Activated CD4-positive, CD25-positive, alpha-beta regulatory T cell treated with anti-CD3 and anti-CD28 coated beads, Interleukin-2, amount 50 U/mL, for 24 hours (primary cell): ENCODE data around the gene GFM1.
"Not testable (repeated sequence)": the region's sequence is repeated elsewhere in the genome, so short reads cannot be mapped to it uniquely, and the experiment has no call there.

Source experiments
- ATAC-seq, 2 donors: fragments of 150-1000 bp; cut with Tn5 transposase; one replicate each; pipeline ENCODE4 v1.10.0; 2021; ENCODE audit warnings: mild to moderate bottlenecking in 1 of 2, moderate library complexity in 1 of 2

GFM1 gene

DNA sequence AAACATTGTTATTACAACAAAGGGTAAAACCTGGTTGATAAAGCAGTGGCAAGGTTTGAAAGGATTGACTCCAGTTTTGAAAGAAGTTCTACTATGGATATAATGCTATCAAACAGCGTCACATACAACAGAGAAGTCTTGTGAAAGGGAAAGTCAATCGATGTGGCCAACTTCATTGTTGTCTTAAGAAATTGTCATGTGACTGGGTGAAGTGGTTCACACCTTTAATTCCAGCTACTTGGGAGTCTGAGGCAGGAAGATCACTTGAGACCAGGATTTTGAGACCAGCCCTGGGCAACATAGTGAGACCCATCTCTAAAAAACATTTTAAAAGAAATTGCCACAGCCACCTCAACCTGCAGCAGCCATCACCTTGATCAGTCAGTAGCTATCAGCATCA lies 34.4 kb downstream of the GFM1 start:
- no peak for ATAC-seq

DNA sequence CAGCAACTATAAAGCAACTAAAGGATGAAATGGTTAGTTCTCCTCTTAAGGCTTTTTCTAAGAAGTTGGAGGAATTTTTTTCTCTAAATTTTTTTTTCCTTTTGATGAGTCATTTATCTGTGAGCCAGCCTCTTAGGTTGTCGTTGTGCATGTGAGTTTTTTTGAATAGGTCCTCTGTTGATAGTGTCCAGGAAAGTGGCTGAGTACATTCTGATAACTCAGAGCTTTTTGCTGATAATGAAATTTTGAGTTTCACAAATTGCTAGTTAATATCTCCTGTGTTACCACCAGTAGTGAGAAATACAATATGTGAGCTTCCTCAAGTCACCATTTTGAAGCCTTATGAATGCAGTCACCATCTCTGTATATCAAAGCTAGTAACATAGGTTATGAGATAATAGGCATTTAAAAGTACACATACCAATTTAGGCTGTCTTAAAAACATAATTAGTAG lies 35.2 kb downstream of the GFM1 start:
- no peak for ATAC-seq

DNA sequence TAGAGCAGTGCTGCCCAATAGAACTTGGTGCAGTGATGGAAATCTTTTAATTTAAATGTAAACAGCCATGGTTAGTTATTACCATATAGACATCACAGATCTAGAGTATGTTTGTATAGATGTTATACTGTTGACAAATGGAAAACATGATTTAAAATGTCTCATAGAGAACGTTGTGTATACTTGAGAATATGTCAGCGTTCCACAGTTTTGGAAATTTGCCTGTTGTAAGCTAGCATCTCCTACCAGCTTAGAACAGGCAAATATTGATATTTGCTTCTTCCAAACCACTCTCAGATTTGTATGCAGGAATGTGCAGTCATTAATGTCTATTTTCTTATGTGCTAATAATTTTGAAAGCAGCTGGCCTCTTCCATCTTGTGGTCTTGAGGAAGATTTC lies 36.5 kb downstream of the GFM1 start:
- no peak for ATAC-seq

DNA sequence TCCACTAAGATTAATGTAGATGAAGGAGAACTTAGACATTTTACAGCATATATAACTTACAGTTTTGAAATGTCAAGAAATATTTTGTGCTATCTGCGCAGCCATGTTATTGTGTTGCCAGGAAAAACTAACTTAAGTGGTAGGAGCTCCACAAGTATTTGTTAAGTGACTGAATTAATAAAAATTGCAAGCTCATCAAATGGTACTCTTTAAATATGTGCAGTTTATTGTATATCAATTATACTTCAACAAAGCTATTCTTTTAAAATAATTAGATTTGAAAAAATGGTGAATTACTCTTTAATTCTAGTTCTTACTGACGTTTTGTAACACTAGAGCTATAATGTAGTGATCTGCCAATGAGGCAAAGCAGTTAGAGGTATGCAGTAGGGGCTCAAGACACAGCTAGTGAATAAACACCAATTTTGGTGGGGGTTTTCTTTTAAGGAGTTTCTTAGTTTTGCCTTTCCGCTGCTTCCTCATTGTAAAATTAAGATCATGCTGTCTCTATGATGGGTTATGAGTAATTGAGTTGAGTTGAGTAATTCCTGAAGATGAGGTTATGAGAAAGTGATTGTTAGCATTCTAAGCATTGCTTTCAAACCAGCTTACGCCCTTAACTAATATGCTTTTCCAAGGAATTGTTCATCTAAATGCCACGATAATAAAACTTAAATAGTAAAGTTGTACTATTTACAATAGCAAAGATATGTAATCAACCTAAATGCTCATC lies 39.1 kb downstream of the GFM1 start:
- ATAC-seq: peak in 1 of 2 donors; percentile 20

DNA sequence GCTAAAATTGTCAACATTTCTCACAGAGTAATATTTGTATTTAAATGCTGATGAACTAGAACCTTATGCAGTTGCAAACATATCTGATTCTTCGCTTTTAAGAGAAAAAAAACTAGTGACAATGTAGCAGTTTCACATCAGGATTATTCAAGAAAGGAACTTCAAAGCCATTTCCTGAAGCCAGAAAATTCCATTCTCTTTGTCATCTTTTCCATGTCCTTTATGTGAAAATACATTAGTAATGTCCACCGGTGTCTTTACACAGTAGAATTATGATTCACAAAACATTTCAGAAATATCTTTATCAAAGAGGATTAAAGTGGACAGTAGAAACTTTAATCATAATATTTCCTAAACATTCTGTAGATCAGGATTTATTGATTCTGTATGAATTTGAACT lies 40.8 kb downstream of the GFM1 start:
- ATAC-seq: no peak

DNA sequence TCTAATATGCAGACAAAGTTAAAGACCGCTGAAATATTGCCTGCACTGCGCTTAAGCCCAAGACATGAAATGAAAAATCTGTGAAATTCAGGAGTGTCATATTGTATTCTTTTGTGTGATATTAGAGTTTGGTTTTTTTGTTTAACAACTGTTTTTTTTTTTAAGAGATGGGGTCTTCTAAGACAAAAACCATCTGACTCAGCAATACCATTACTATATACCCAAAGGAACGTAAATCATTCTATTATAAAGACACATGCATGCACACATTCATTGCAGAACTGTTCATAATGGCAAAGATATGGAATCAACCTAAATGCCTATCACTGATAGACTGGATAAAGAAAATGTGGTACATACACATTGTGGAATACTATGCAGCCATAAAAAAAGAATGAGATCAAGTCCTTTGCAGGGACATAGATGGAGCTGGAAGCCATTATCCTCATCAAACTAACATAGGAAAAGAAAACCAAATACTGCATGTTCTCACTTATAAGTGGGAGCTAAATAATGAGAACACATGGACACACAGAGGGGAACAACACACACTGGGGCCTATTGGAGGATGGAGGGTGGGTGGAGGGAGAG lies 49.6 kb downstream of the GFM1 start:
- ATAC-seq: not testable (repeated sequence)

DNA sequence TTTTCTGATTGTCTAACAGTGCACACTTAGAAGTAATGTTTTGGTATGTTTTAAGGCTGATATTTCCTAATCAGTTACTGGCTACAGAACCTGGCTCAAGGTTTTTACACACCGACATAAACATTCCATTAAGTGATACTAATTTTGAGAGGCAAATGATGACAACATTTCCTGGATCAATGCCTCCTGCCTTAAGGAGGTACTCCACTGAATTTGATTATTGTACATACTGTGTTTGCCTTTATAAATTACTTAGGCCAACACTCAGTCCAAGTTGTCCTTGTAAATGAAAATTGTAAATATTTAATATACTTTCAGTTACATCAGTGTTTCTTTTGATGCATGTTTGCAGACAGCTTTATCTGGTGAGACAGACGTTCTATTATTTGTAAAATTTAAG lies 52.3 kb downstream of the GFM1 start:
- no peak for ATAC-seq

DNA sequence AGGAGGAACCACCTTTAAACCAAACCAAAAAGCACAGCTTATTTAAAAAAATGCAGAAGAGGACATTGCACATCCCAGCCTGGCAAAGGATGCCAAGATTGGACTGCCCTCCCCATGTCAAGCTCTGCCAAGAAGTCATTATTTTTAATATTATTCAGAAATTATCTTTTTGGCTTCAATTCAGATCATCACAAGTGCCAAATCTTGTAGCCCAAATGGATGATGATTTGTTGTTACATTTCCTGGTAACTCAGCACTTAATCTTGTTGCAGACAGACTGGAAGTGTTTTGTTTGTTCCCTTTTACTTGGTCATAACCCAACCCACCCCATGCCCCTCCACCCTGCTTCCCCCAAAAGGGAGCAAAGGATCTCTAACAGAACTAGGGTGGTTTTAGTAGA lies 56.2 kb downstream of the GFM1 start:
- no peak for ATAC-seq

DNA sequence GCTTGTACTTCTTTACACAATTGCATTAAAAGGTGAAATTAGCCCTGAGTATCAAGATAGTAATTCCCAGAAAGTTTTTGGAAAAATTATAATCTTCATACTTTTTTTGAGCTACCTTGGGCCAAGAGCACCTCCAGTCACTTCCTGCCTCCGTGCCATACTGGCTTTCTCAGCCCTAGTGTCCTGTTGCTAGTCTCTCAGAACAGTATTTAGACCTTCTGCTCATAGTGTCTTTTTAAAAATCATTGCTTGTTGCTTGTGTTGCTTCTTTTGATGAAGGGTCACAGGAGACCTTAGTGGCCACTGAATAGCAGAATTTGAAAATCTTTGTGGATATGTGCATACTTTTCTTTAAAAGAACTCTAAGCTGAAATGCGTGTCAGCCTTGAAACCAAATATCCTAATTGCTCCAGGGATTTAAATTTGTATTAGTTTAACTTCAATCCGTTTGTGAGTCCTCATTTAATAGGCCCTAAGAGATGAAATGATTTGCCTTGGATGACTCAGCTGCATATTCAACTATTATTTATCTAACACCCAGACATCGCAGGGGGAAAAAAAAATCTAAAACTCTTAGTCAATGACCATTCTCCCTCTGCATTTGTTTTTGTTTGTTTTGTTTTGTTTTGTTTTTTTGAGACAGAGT lies 57.2 kb downstream of the GFM1 start:
- ATAC-seq: no peak

DNA sequence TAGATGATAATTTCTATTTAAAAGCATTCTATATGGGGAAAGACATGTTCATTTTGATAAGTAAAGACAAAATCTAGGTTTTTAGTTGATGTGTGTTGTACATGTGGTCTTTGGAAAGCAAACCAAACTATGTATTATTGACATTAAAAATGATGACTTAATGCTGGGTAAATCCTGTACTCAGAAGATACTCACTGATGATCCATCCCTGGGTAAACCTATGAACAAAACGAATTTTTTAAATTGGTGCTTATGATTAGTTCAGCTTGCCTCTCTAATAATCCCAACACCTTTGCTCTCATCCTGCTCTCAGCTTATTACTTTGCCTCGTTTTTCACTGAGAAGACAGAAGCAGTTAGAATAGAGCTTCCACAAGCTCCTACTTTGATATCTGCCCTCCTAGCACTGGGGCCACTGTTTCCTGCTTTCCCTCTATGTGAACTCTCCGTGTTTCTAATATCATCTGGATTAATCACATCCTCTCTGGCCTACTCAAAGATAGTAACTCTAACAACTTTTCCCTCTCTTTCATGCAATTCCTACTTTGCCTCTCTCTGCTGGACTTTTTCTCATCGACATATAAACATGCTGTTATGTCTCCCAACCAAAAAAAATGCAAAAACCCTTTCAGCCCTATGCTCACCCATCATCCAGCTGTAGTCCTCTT lies 58.6 kb downstream of the GFM1 start:
- no peak for ATAC-seq

DNA sequence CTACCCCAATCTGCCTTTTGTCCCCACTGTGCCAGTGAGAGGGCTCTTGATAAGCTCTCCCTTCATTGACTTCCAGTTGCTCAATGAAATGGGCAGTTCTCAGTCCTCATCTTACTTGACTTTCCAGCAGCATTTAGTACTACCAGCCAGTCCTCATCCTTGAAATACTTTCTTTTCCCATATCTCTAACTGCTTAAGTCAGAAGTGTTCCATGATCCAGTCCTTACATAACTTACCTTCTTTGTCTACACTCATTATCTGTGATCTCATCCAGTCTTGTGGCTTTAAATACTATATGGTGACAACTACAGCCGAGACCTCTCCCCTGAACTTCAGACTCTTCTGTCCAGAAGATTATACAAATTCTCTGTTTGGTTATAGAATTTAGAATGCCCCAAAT lies 59.2 kb downstream of the GFM1 start:
- ATAC-seq: no peak

DNA sequence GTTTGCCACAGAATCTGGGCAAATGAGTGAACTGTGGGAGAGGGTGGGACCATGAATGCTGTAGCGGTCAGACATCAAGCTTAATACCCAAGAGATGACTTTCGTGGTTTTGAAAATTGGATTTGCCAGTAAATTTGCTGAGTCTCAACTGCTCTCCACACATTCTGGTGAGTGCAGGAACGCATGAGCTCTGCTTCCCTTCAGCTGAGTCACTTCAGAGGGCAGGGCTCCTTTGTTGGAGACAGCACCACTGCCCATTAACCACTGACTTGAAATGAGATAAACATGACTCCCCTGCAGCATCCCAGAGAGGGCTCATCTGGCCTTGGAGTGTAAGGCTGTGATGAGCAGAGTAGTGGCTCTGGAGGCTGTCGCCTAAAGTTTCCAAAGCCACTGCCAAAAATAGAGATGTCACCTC lies 65.3 kb downstream of the GFM1 start:
- no peak for ATAC-seq

DNA sequence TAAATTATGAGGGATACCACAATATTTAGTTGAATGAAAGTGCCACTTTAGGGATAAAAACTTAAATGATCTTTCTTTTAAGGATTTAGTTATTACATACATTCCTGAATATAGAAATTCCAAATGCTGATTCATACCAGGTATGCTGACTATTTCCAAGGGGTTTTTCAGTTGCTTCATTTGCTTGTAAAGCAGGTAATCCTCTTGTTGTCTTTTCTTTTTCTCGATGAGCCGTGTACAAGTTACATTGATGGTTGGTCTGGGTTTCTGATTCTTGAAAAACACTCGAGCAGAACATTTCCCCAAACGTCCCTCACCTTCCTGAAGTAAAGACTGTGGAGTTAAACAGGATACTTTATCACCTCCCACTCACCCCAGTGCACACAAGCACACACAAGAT lies 66.3 kb downstream of the GFM1 start:
- ATAC-seq: no peak

DNA sequence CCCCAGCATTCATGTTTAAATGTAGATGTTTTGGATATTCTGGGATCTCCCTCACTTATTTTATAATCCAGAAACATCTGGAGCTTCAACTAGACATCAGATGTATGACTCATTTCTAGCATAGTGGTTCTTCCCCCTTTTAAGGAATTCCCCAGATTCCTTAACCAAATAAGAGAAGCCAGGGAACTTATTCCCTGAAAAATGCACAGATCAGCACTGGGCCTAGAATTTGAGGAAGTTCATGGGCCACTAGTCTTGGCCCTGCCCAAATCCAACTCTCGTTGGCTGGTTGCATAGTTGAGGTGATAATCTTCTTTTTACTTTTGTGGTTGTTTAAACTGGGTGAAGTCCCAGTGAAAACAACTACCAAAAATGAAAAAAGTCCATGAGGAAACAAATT lies 67.6 kb downstream of the GFM1 start:
- no peak for ATAC-seq

DNA sequence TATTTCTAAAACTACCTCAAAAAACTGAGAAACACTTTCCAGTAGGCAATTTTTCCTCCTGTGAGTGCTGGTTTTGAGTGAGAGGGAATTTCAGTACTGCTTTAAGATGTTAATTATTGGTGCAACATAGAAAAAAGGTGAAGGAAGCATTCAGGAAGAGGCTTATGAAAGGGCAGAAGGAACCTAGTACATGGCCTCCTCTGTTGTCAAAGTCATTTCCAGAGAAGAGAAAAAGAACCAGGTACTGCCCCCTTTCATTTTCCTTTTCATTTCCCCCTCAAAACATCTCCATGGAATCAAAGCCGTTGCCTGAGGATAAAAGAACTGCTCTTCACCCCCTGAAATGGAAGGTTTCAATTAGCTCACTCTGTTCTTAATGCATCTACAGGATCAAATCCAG lies 68.1 kb downstream of the GFM1 start:
- ATAC-seq: no peak

DNA sequence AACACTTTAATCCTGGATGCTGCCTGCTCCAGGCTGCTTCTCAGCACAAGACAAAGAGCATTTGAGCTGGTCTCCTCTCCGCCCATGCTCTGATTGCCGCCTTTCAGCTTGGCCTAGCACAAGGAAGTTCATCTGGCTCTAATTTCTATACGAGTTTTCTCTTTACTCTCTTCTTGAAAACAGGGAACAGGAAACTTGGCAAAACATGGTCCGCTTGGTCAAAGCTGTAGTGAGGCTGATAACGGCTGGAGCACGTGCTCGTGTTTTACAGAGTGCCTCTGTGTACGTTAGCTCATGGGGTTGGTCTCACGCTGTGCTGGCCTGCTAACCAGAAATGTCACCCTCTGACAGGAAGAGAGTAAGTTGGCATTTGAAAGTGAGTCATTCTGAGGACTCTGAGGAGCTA lies 68.8 kb downstream of the GFM1 start:
- ATAC-seq: no peak

DNA sequence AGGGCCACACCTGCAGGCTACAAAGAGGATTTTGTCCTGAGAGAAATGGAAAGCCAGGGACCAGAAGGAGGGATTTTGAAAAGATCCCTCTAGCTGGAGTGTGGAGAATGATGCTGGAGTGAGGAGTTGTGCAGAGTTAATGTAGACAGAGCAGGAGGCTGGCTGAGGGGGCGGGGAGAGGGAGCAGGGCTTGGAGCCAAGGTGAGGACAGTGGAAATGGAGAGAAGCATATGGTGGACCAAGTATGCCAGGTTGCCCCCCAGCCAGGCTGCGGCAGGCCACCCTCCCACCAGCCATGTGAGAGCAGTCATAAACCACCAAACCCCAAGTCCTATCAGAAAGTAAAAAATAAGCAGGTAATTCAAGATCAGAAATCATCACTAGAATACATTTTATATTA lies 73.2 kb downstream of the GFM1 start:
- no peak for ATAC-seq

DNA sequence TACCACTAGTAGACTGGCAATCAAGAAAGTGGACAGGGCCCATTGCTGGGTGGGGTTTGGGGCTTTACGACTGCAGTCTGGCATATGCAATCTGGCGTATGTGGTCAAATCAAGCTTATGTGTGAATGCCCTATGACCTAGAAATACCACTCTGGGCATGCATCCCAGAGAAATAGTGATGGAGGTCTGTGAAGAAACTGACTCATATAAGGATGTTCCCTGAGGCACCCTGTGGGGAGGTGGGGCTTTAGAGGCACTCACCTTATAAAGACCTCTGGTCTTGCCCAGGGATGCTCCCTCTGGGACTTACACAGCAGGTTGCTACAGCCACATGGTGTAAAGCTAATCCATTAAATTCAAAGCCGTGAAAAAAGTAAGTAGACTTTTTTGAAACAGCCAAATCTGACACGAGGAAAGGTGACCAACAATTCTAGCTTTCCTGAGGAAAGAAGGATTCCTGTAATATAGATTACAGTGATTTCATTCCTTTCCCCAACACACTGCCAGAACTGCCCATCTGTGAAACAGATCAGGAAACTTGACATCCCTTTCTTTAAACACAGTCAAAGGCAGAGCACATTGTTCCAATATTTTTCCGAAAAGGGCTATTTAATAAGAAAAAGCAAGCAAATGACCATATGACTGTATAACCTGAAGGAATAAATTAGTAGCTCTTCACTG lies 74.3 kb downstream of the GFM1 start:
- ATAC-seq: no peak

DNA sequence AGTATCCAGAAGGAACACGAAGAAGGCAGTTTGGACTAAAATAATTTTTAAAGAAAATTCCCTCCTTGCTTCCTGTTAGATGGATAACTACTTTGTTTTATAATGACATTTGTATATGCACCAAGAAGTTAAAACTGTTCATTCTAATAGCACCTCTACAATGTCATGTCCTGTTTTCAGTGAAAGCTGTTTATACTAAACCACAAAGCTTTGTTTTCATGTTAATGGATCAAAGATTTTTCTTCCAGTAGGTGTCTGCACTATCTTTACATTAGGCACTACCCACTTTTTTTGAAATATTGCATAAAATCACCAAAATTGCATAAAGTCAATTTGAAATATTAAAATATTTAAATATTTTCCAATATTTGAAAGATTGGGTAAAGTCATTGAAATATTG lies 77.8 kb downstream of the GFM1 start:
- no peak for ATAC-seq

DNA sequence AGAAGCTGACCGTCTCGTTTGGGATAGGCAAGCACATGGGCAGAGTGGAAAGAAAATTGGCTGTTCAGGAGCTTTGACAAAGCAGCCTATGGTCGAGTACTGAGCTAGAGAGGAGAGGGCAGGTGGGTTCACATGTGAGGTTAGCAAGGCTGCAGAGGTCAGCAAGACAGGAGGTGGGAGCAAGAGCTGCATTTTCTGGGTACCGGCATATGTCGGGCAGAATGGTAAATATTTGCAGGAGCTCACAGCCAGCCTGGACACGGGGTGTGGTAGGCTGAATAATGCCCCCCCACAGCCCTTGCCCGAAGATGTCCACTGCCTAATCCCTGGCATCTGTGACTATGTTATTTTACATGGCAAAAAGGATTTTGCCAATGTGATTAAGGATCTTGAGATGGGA lies 79.7 kb downstream of the GFM1 start:
- ATAC-seq: no peak

DNA sequence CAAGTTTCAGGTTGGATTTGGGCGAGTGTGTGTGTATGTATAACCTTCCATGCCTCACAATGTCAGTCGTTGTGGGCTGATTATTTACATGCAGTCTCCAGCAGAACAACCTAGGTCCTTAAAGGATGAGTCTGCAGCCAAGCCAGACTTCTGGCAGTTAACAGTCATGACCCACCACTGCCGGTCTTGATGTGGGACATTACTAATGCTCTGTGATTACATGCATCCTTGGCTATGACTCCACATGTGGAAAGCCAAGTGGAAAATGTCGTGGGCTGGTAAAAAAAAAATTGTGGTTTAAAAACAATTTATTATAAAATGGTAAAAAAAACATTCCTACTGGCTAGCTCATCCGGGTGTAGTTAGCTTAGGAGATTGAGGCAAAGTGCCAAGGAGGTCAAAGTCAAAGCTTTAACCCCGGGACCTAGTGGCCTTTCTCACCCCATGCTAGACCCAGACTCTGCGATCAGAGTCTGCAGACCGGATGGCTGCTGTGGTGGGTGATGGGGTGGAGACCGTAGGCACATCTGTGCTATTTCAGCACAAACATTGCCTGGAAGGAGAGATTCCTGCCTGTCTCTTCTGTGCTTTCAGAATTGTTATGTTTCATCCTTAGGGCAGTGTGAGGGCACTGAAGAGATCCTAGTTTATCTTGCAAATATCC lies 81.2 kb downstream of the GFM1 start:
- peak; percentile 38 to 46 for ATAC-seq

DNA sequence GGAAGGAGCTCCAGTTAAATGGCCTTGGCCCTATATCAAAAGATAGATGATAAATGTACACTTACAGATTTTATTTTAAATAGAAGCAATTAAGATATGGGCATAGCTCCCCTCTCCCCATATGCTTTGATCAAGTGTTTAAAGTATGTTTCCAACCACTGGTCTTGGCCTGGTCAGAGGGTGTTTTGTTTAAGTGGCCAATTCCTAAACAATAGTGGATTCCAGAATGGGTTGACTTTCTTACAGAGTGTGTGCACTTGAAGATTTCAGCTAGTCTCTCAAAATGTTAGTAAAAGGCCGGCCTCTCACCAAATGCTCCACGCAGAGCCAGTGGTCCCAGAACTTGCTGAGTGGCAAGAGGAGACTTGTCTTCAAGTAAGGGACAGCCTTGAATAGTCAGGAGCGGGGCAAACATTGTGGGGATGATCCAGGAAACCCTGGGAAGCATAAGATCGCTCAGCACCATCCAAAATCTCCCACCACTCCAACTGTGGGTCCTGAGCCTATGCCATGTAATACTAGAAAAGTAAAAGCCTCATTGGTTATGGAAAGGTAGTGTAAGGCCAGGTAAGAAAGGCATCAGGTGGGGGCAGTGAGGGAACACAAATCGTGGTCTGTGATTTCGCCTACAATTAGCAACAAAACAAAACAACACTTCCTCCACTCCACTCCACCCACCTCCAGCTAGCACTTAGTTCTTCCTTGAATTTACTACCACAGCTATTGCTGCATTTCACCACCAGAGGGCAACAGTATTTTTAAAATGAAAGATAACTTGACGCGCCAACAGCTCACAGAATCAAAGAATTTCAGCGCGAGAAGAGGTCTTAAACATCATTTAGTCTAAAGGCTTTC lies 83.1 kb downstream of the GFM1 start:
- peak; percentile 17 to 37 for ATAC-seq
